Astrocyte (in vitro differentiated cells and primary cell): ENCODE results near the gene MUC7. TPM values are rescaled to one million over a fixed set of nuclear protein-coding genes. Genes with fewer than 3 reads are reported as not detected.

Experiments used
- DNase-seq: peaks from one replicate; pipeline ENCODE4 v3.0.0-alpha.2; 2010; ENCODE audit warnings: low read depth
- FAIRE-seq: peaks from 2 replicates; lab custom pipeline; 2011; peaks lifted over from hg19 to GRCh38; lab: Jason Lieb, UNC
- H2AFZ ChIP-seq: 2 replicates; pipeline ENCODE4 v1.6.0; 2012; ENCODE audit warnings: low read depth, low read length, inconsistent platforms
- H3K27ac ChIP-seq: 2 replicates; pipeline ENCODE4 v1.5.1; 2011; ENCODE audit warnings: low read depth, low read length, inconsistent platforms
- H3K27me3 ChIP-seq: 2 replicates; pipeline ENCODE4 v1.6.0; 2011; ENCODE audit warnings: low read length, inconsistent platforms; ENCODE audit not compliant: insufficient read depth
- H3K36me3 ChIP-seq: 2 replicates; pipeline ENCODE4 v1.5.1; 2011; ENCODE audit warnings: low read length, inconsistent platforms; ENCODE audit not compliant: insufficient read depth
- H3K4me1 ChIP-seq: 2 replicates; pipeline ENCODE4 v1.5.1; 2011; ENCODE audit warnings: low read length, inconsistent platforms; ENCODE audit not compliant: insufficient read depth
- H3K4me2 ChIP-seq: 2 replicates; pipeline ENCODE4 v1.6.0; 2012; ENCODE audit warnings: low read length, inconsistent platforms
- H3K4me3 ChIP-seq: 2 replicates; pipeline ENCODE4 v1.5.1; 2011; ENCODE audit warnings: low read depth, mild to moderate bottlenecking, low read length, inconsistent platforms; ENCODE audit not compliant: insufficient read depth
- H3K79me2 ChIP-seq: 2 replicates; pipeline ENCODE4 v1.6.0; 2012; ENCODE audit warnings: mild to moderate bottlenecking, low read length, inconsistent platforms; ENCODE audit not compliant: insufficient read depth
- H3K9ac ChIP-seq: 2 replicates; pipeline ENCODE4 v1.6.0; 2012; ENCODE audit warnings: mild to moderate bottlenecking, low read length, inconsistent platforms
- H3K9me3 ChIP-seq: 2 replicates; pipeline ENCODE4 v1.5.1; 2012; ENCODE audit warnings: low read depth, mild to moderate bottlenecking, low read length, inconsistent platforms; ENCODE audit not compliant: insufficient read depth
- H4K20me1 ChIP-seq: 2 replicates; pipeline ENCODE4 v1.6.0; 2012; ENCODE audit warnings: low read length, inconsistent platforms; ENCODE audit not compliant: insufficient read depth
- H3K27ac Mint-ChIP-seq: one replicate; pipeline ENCODE4 v1.8.0; 2021; ENCODE audit warnings: mild to moderate bottlenecking, mixed read lengths; ENCODE audit not compliant: unreplicated experiment
- H3K27me3 Mint-ChIP-seq: one replicate; pipeline ENCODE4 v1.8.0; 2021; ENCODE audit warnings: low read depth, mixed read lengths; ENCODE audit not compliant: unreplicated experiment
- H3K36me3 Mint-ChIP-seq: one replicate; pipeline ENCODE4 v1.8.0; 2021; ENCODE audit warnings: low read depth, mixed read lengths; ENCODE audit not compliant: unreplicated experiment
- H3K4me1 Mint-ChIP-seq: one replicate; pipeline ENCODE4 v1.8.0; 2021; ENCODE audit warnings: low read depth, mixed read lengths; ENCODE audit not compliant: unreplicated experiment
- H3K4me3 Mint-ChIP-seq: one replicate; pipeline ENCODE4 v1.8.0; 2021; ENCODE audit warnings: mild to moderate bottlenecking, moderate library complexity, mixed read lengths; ENCODE audit not compliant: unreplicated experiment
- H3K9me3 Mint-ChIP-seq: one replicate; pipeline ENCODE4 v1.8.0; 2021; ENCODE audit warnings: mild to moderate bottlenecking, mixed read lengths; ENCODE audit not compliant: unreplicated experiment
- CTCF ChIP-seq: IDR thresholded peaks from 2 replicates; pipeline ENCODE4 v1.5.1; 2011; ENCODE audit warnings: low read depth, mild to moderate bottlenecking, inconsistent platforms, low read length, moderate library complexity; ENCODE audit not compliant: insufficient read depth
- EZH2 ChIP-seq: IDR thresholded peaks from 2 replicates; pipeline ENCODE4 v1.6.1; 2012; ENCODE audit warnings: mild to moderate bottlenecking, low read length, inconsistent platforms; ENCODE audit not compliant: insufficient read depth
- total RNA-seq: library from RNA; stranded (reverse); gene quantifications from 2 replicates; pipeline ENCODE4 v1.2.1, GENCODE V29; 2021

MUC7 gene
- total RNA-seq, 1 donor from 2014 or later = not detected

DNA sequence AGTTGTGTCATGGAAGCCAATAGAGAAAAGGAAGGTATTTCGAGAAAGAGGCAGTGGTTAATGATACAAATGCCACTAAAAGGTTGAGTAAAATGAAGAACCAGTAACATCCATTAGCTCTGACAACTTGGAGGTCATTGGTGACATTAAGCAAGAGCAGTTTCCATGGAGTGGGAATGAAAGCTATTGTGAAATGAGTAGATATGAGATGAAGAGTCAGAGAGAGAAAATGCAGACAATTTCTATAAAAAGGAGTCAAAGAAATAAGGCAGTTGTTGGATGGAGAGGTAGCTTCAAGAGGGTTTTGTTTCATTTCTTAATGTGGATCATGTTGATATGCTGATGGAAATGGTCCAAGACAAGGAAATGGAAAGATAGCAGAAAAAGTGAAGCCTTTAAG is 36.8 kb downstream of the MUC7 start:
- Mint-ChIP-seq H3K36me3 (no peaks in the 10 kb centered on the region), H3K9me3 (no peaks in the 10 kb centered on the region), H3K4me1 (peaks cover 3% of the 10 kb centered on the region), H3K27me3 (no peaks in the 10 kb centered on the region), H3K27ac (no peak overlapping the region), H3K4me3 (no peak overlapping the region)
- Histone ChIP-seq H3K4me2 (no peak overlapping the region), H2AFZ (no peak overlapping the region), H4K20me1 (no peaks in the 10 kb centered on the region), H3K4me1 (no peaks in the 10 kb centered on the region), H3K4me3 (no peak overlapping the region), H3K9ac (no peak overlapping the region), H3K36me3 (no peaks in the 10 kb centered on the region), H3K27ac (no peak overlapping the region), H3K27me3 (no peaks in the 10 kb centered on the region), H3K79me2 (no peaks in the 10 kb centered on the region), H3K9me3 (no peaks in the 10 kb centered on the region)
- DNase-seq (no peak), FAIRE-seq (no peak)
- TF ChIP-seq EZH2 (no peak), CTCF (no peak)

- no peak for FAIRE-seq
- H3K4me3 ChIP-seq = no peak overlapping the region
- TF ChIP-seq EZH2 (no peak), CTCF (no peak)
Measured at GRCh38 chr4:70511365-70511764, 39.4 kb downstream of the MUC7 start.

DNA sequence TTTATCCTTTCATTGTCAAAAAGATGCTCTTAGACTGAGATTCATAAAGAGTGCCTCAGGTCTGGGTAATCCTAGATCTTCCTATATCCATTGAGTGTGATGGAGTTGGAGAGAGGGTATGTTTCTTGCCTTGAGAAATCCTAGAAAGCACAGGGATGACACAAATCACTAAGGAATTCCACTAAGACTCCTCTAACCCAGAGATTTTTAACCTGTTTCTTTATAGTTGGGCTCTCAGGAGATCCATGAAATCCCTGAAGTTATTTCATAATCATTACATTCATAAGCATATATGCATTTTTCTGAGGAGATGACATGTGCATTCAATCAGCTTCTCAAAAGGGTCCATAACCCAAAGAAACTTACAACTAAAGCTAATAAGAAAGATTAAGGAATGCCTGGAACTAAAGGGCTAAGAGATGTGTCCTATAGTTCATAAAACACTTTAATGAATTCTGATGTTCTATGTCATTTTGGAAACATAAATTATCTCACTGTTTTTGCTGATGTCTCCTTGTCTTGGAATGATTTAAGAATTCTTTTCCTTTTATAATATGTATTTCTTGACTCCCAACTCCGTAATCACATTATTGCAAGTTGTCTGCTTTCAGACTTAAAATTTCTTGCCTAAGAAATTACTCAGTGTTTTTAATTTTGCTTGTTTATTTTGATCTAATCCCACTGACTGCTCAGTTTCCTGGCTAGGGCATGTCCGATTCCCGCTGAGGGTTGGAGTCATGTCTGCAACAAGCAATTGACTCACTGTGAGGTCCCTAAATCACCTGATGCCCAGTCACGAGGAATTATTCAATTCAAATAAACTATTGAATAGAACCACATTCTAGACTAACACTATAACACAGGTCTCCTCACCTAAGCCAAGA is 43.6 kb downstream of the MUC7 start:
- TF ChIP-seq EZH2 (no peak), CTCF (no peak)
- Histone ChIP-seq H3K4me1 (no peaks in the 10 kb centered on the region), H3K4me2 (peak overlapping the region; percentile 21), H3K27ac (peak overlapping the region; percentile 59), H3K9ac (peak overlapping the region; percentile 34), H3K27me3 (no peaks in the 10 kb centered on the region), H3K36me3 (no peaks in the 10 kb centered on the region), H2AFZ (no peak overlapping the region), H3K4me3 (no peak overlapping the region), H3K9me3 (no peaks in the 10 kb centered on the region), H4K20me1 (no peaks in the 10 kb centered on the region), H3K79me2 (no peaks in the 10 kb centered on the region)
- H3K9me3 Mint-ChIP-seq = no peaks in the 10 kb centered on the region
- no peak overlapping the region for H3K27ac Mint-ChIP-seq
- peaks cover 3% of the 10 kb centered on the region for H3K4me1 Mint-ChIP-seq
- H3K4me3 Mint-ChIP-seq = no peak overlapping the region
- FAIRE-seq = no peak
- DNase-seq = peak; percentile 43
- no peaks in the 10 kb centered on the region for H3K27me3 Mint-ChIP-seq
- H3K36me3 Mint-ChIP-seq = no peaks in the 10 kb centered on the region

More at GRCh38 chr4:70511365-70511764, 39.4 kb downstream of the MUC7 start:
- Histone ChIP-seq H3K4me1 (no peaks in the 10 kb centered on the region), H4K20me1 (no peaks in the 10 kb centered on the region), H3K27ac (no peak overlapping the region), H2AFZ (no peak overlapping the region), H3K27me3 (no peaks in the 10 kb centered on the region), H3K9ac (no peak overlapping the region), H3K36me3 (no peaks in the 10 kb centered on the region), H3K9me3 (no peaks in the 10 kb centered on the region), H3K79me2 (no peaks in the 10 kb centered on the region), H3K4me2 (no peak overlapping the region)
- DNase-seq = no peak
- no peak overlapping the region for H3K4me3 Mint-ChIP-seq
- H3K9me3 Mint-ChIP-seq = no peaks in the 10 kb centered on the region
- H3K36me3 Mint-ChIP-seq = no peaks in the 10 kb centered on the region
- no peak overlapping the region for H3K27ac Mint-ChIP-seq
- no peaks in the 10 kb centered on the region for H3K27me3 Mint-ChIP-seq
- peaks cover 3% of the 10 kb centered on the region for H3K4me1 Mint-ChIP-seq
